GM18508 (cell line): ENCODE measurements around the gene UBE2I.
"Not testable (repeated sequence)": the region's sequence is repeated elsewhere in the genome, so short reads cannot be mapped to it uniquely, and the experiment has no call there.

Experiments used
- ATAC-seq: cut with Tn5 transposase; IDR thresholded peaks from one replicate; pipeline ENCODE4 v1.9.1; 2021; ENCODE audit warnings: moderate number of reproducible peaks; ENCODE audit not compliant: insufficient read depth, unreplicated experiment

Gene UBE2I

DNA sequence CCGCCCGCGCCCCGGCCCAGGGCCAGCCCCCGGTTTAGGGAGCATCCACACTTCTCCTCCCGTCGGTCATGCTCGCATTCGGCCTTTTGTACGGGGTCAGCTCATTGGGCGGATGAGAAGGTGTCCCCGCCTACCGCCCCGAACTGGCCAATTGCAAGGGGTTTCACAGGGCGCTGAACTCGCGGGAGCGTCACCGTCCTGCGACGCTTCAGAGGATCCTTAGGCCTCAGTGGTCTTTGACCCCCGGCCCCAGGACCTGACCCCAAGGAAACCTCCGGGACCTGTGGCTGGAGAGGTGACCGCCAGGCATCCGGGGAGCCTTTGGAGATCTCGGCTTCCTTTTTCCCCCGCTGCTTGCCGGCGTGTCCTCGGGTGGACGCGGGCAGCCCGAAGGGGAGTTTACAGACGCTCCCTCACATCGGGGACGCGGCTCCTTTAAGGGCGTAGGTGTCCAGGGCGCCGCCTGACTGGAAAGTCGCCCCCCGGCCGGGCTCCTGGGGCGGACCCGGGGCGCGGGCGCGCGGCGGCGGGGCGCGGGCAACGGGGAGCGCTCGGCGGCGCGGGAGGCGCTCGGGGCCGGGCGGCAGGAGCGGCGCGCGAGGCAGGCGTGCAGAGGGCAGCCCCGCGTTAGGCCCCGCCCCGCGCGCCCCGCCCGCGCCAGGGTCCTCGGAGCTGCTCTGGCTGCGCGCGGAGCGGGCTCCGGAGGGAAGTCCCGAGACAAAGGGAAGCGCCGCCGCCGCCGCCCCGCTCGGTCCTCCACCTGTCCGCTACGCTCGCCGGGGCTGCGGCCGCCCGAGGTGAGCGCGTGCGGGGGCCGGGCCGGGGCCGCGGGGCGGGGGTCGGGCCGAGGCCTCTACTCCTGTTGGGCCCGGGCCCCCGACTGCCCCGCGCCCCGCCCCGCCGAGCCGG lies at the start of gene UBE2I:
TSS of gene UBE2I (plus strand) at position 660 of the 909 bp plus-strand sequence. CDS start 4,395 bp downstream, outside the sequence.
- peak; percentile 45 for ATAC-seq

DNA sequence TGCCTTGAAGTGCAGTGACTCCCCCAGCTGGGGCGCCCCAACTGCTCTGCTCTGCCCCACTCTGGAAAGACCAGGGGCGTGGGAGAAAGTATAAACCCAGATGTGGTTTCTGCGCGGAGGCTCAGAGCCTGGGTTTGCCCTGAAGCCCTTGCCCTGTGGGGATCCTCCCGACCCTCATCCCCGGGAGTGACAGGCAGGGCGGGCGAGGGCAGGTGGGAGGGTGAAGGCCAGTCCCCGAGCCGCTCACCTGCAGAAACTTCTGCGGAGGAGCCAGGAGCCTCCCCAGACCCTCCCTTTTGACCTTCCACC lies 49.7 kb upstream of the UBE2I start:
- ATAC-seq: no peak

DNA sequence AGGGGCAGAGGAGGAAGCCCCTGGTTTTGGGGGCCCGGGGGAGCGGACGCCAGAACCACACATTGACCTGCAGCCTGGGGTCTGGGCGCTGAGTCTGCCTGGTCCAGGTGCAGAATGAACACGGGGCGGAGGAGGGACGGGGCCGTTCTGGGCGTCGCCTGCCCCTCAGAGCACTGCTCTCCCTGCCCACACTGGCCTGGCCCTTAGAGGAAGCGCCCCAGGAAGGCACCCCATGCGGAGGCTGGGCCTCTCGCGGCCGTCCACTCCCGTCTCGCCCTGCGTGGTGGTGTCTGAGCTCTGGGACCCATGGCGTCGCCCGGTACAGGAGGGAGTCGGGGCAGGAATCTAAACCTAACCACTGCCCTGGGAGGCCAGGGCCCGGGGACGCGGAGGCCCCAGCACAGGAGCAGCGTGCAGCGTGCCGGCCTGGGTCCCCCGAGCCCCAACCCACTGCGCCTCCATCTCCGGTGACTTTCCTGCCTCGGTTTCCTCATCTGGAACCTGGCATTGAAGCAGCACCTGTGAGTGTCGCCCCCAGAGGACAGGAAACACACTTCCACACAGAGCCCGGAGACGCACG lies 49.2 kb upstream of the UBE2I start:
- no peak for ATAC-seq

DNA sequence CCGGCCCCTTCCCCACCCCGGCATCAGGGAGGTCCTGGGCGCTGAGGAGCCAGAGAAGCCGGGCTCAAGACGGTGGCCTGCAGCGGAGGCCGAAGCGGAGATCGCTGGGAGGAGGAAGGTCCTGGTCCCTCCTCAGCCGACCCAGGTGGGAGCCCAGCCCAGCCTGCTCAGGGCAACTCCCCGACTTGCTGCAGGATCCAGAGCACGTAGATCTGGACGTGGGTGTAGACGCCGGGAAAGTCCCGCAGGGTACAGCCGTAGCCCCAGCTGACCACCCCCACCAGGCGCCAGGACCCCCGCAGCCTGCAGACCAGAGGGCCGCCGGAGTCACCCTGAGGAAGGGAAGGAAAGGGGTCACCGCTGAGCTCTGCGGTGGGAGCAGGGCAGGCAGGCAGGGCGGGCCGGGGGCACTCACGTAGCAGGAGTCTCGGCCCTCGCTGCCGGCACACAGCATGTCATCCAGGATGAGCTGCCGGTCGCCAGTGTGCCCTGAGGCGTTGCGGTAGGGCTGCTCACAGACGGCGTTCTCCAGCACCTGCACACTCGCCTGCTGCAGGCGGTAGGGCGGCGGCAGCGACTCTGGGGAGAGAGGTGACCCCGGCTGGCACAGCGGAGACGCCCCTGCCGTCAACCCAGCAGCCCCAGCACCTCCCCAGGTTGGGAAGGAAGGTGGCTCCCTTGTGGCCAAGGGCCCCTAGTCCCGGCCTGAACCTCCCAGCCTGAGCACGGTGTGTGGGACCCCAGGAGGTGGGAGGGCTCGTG lies 48.1 kb upstream of the UBE2I start:
- no peak for ATAC-seq

DNA sequence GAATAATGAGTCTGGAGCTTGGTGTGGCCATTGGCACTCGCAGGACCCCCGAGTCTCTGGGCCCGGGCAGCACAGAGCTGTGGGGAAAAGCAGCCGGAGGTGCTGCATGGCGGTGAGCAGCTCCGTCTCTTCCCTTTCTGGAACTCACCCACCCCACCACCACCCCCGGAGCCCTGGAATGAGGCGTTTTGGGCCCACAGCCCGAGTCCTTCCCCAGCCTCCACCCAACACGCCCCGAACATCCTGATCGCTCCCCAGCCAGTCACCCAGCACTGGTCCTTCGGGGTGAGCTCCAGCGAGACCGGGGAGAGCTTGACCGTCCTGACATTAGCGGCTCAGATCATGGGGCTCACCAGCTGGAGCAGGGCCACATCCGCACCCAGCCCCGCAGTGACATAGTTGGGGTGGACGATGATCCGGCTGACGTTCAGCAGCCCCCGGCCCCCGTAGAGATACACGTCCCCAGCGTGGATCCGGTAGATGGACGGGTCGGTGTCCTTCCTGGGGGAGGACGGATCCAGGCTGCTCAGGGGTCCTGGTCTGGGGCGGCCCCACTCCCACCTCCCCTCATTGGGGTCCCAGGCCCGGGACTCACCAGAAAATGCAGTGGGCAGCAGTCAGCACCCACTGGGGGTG lies 47.1 kb upstream of the UBE2I start:
- no peak for ATAC-seq

DNA sequence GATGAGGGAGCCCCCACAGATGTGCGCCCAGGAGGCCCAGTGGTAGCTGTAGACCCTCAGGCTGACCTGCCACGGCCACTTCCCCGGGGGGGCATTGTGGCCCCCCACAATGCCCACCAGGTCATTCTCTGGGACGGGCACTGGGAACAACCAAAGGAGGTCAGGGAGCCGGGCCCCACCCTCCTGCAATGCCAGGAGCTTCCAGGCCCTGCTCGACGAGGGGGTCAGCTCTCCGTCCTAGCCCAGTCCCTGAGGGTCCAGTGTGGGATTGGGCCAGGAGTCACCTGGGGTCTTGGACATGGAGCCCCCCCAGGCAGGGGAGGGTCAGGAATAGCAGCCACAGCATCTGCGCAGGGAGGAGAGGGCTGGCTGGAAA lies 46.6 kb upstream of the UBE2I start:
- ATAC-seq: no peak

DNA sequence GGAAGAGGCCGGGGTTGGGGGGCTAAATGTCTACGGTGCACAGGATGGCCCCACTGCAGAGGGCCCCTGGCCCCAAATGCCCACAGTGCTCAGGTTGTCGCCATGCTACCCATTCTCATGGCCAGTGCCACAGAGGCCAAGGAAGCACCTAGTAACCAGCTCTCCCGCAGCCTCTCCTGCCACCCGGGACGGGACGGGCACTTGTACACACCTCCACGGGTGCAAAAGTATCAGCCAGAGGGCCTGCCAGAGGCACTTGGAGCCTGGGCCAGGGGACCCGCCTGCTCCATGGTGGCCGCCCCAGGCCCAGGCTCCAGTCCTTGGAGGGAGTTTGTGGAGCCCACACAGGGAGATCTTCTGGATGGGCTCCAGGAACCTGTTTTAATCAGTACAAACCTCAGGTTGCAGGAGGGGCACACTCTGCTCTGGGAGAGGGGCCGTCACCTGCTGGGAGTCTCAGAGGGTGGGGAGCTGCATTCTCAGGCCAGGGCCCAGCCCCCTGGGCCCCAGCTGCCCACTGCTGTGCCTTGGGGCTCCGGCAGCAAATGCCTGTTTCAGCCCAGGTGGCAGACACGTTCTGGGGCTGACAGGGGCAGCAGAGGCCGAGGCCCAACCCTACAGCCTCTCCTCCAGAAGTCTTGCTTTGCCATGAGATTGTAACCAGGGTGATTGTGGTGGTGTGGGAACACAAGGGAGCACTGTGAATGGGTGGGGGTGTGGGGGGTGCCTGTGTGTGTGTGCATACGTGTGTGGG lies 45.7 kb upstream of the UBE2I start:
- ATAC-seq: no peak

DNA sequence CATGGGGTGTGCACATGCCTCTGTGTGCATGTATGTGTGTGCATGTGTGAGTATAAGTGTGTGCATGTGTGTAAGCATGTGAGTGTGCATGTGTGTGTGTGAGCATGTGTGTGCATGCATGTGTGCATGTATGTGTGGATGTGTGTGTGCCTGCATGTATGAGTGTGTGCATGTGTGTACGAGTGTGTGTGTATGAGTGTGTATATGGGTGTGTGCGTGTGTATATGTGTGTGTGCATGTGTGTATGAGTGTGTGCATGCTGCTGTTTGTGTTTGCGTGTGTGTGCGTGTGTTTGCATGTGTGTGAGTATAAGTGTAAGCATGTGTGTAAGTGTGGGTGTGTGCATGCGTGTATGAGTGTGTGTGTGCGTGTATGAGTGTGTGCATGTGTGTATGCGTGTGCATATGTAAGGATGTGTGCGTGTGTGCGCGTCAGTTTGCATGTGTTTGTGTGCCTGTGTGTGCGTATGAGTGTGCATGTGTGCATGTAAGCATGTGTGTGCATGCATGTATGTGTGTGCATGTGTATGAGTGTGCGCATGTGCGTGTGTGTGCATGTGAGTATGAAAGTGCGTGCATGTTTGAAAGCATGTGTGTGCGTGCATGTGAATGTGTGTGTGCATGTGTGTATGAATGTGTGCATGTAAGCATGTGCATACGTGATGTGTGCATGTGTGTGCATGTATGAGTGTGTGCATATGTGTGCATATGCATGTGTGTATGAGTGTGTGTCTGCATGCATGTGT lies 44.9 kb upstream of the UBE2I start:
- no peak for ATAC-seq

DNA sequence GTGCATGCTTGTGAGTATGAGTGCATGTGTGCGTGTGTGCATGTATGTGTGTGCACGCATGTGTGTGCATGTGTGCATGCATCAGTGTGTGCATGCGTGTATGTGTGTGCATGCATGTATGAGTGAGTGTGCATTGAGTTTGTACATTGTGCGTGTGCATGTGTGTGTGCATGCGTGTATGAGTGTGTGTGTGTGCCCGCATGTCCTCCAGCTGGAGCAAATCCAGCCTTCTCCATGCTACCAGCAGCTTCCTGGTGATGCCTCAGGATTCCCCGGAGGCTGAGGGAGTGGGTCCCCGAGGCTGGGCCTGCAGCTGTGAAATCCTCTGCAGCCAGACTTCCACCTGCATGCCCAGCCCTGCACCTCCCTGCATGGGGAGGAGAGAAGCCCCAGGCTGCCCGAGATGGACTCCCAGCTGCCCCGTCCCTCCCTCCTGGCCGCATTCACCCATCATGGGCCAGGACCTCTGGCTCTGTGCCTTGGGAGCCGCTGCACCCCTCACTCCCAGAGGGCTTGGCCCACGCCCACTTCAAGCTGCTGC lies 44.3 kb upstream of the UBE2I start:
- ATAC-seq: no peak

DNA sequence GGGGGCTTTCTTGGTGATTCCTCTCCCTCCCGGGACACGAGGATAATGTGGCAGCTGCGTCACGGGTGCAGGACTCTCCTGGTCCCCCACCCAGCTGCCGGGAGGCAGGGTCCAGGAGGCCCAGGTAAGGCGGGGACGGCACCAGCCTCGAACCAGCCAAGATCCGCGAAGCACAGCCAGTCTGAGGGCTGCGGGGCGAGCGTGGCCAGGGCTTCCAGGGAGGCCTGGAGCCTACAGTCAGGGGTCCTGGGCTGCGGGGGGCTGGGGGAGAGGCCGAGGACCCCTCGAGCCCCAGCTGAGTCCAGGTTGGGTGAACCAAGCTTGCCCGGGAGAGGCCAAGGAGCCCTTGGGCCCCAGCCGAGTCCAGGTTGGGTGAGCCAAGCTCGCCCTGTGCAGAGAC lies 43.6 kb upstream of the UBE2I start:
- ATAC-seq: no peak

DNA sequence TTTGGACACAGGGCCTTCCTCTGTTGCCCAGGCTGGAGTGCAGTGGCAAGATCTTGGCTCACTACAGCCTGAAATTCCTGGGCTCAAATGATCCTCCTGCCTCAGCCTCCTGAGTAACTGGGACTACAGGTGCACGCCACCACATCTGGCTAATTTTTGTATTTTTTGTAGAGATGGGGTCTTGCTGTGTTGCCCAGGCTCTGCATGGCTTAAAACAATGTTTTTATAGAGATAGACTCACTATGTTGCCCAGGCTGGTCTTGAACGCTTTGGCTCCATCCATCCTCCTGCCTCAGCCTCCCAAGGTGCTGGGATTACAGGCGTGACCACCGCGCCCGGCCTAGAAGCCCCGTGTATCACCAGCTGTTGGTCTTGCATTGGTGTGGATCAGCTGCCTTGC lies 40.0 kb upstream of the UBE2I start:
- ATAC-seq: not testable (repeated sequence)

DNA sequence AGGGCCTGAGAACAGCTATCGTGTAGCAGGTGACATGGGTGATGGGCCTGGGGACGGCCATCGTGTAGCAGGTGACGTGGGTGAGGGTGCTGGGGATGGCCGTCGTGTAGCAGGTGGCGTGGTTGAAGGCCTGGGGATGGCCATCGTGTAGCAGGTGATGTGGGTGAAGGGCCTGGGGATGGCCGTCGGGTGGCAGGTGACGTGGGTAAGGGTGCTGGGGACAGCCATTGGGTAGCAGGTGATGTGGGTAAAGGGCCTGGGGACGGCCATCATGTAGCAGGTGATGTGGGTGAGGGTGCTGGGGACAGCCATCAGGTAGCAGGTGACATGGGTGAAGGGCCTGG lies 38.1 kb upstream of the UBE2I start:
- no peak for ATAC-seq

DNA sequence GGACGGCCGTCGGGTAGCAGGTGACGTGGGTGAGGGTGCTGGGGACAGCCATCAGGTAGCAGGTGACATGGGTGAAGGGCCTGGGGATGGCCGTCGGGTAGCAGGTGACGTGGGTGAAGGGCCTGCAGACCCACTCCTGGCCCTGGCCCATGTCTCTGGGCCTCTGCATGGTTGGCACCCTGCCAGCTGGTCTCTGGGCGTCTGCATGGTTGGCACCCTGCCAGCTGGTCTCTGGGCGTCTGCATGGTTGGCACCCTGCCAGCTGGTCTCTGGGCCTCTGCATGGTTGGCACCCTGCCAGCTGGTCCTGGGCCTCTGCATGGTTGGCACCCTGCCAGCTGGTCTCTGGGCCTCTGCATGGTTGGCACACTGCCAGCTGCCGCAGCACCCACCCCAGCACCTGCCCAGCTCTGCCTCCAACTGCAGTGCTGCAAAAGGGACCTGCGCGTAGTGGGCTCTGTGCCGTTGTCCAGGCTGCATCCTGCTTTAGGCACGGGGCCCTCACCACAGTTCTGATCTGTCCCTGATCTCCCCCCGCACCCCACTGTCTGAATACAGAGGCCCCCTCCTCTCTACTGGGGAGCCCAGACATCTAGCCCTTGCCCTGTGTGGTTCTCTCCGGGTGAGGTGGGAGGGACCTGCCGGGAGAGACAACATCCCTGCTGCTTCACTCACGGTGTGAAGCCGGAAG lies 37.6 kb upstream of the UBE2I start:
- not testable (repeated sequence) for ATAC-seq

DNA sequence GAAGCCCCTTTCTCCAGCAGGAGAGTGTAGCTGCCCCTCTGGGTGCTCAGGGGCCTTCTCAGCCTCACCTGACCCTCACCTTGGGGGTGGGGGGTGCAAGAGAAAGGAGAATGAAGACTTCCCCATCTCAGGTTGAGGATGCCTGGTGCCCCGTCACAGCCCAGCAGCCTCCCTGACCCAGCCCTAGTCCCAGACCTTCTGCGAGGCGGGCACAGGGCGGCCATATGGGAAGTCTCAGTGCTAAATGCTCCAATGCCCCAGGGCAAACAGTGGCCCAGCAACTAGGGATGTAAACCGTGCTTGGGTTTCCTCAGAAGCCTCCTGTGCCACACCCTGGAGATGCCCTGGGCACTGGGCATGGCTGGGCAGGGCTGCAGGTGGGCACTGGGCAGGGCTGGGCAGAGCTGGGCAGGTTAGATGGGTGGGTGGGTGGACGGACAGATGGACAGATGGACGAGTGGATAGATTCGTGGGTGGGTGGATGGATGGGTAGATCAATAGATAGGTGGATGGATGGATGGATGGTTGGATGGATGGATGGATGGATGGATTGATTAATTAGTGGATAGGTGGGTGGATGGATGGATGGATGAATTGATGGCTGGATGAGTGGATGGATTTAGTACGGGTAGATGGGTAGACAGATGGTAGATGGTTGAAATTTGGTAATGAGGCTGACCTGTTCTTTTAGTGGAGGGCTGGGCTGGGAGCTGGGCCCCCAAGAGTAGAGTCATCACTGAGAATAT lies 36.8 kb upstream of the UBE2I start:
- ATAC-seq: no peak

DNA sequence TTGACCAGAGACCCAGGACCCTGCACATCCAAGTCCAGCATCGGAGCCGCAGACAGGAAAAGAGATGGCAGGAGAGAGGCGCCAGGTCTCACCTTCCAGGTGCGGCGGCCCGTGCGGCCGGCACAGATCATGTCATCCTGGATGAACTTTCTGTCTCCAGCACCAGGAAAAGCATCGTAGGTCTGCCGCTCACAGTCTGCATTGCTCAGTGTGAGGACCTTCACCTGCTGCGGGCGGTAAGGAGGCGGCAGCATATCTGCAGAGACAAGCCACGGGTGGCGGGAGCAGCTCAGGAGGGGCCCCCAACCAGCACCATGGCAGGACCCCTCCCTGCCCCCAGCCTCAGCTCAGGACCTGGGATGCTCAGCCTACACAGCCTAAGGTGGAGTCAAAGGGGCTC lies 35.6 kb upstream of the UBE2I start:
- no peak for ATAC-seq

DNA sequence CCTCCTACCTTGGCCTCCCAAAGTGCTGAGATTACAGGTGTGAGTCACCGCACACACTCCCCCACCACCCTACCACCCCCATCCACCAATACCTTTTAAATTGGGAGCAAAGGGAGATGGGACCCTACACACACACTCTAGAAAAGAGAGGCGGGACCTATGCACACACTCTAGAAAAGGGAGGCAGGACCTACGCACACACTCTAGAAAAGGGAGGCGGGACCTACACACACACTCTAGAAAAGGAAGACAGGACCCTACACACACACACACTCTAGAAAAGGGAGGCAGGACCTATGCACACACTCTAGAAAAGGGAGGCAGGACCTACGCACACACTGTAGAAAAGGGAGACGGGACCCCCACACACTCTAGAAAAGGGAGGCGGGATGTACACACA lies 34.7 kb upstream of the UBE2I start:
- ATAC-seq: no peak

DNA sequence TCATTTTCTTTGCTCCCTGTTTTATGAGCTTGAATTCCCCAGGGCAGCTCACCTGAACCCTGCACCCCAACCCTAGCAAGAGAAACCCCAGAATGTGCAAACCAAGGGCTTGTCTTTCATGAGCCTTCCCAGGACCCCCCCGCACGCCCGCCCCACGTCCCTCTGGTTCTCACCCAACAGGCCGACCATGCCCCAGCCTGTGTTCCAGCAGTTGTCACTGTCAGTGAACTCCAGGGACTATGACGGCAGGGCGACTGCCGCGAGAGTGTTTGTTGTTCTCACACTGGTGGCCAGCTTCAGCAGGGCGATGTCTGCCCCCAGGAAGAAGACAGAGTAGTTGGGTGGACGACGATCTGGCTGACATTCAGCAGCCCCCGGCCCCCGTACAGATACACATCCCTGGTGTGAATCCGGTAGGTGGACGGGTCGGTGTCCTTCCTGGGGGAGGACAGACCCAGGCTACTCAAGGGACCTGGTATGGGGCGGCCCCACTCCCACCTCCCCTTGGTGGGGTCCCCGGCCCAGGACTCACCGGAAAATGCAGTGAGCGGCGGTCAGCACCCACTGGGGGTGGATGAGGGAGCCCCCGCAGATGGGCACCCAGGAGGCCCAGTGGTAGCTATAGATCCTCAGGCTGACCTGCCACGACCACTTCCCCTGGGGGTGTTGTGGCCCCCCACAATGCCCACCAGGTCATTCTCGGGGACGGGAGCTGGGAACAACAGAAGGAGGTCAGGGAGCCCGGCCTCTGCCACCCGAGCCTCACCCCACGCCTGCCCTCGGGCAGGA lies 33.5 kb upstream of the UBE2I start:
- no peak for ATAC-seq

DNA sequence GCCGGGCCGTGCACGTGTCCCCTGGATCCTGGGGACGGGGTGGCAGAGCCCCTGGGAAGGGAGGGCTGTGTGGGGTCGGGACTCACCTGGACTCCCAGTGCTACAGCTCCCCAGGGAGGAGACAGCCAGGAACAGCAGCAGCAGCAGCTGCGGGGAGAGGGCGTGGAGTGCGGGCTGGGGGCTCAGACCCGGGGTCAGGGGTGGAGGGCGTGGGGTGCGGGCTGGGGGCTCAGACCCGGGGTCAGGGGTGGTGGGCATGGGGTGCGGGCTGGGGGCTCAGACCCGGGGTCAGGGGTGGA lies 32.9 kb upstream of the UBE2I start:
- ATAC-seq: no peak
